GM19043 (cell line): ENCODE data around the gene PNPLA6.
"Not testable (repeated sequence)": the region's sequence is repeated elsewhere in the genome, so short reads cannot be mapped to it uniquely, and the experiment has no call there.

Experiments used
- ATAC-seq: cut with Tn5 transposase; IDR thresholded peaks from one replicate; pipeline ENCODE4 v1.9.1; 2021; ENCODE audit warnings: low read depth; ENCODE audit not compliant: unreplicated experiment

PNPLA6 gene

DNA sequence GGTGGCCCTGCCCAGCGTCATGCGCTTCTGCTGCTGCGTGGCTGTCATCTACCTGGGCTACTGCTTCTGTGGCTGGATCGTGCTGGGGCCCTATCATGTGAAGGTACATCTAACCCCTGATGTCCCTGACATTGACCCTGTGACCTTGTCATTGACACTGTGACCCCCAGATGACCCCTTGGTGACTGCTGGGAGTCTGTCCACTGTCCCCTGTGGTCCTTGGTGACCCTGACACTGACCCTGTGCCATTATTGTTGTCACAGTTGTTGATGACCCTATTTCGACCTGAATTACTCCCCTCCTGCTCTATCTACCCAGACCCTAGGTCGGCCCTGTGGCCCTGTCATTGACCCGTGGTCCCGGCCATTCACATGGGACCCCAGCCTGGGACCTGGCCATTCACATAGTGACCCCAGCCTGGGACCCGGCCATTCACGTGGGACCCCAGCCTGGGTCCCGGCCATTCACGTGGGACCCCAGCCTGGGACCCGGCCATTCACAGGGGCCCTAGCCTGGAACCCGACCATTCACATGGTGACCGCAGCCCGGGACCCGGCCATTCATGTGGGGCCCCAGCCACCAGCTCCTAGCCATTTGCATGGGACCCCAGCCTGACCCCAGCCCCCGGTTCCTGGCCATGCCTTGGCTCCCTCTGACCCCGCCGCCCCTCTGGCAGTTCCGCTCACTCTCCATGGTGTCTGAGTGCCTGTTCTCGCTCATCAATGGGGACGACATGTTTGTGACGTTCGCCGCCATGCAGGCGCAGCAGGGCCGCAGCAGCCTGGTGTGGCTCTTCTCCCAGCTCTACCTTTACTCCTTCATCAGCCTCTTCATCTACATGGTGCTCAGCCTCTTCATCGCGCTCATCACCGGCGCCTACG lies 5.7 kb upstream of the PNPLA6 start:
- ATAC-seq = no peak

DNA sequence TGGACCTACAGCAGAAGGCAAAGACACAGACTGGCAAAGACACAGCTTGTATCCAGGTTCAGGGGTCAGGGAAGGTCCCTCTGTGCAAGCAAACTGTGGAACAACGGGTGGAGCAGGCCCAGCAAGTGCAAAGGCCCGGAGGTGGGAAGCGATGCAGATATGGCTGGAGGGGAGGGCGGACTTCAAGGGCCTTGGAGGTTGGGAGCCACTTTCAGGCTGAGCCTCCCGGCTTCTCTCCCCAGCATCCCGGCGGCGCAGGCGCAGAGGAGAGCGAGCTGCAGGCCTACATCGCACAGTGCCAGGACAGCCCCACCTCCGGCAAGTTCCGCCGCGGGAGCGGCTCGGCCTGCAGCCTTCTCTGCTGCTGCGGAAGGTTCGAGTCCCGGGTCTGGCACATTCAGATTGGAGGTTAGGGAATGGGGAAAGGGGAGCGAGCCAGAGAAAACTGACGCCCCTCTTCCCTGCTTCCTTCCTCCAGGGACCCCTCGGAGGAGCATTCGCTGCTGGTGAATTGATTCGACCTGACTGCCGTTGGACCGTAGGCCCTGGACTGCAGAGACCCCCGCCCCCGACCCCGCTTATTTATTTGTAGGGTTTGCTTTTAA lies 2.1 kb upstream of the PNPLA6 start:
- ATAC-seq = no peak

DNA sequence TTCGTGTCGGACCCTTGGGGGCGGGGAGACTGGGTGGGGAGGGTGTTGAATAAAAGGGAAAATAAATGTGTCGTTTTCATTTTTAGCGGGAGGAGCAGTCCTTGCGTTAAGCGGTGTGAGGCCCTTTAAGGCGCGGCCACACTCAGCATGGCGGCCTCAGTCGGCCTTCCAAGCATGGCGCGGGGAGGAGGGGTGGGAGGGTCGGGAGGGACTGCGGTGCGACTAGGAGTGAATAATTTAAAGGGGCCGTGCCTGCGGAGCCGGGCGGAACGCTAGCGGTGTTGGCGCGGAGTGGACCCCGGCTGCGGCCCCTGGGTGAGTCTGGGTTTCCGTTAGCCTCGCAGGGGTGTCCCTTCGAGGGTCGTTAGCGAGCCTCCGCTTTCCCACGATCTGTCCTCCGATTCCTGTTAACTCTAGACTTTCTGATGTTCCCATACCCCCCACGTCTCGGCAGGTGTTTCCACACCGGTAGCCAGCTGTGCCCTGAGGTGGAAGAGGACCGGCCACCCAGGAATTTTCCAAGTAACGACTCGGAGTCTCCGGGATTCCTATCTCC lies 1.5 kb upstream of the PNPLA6 start:
- no peak for ATAC-seq

DNA sequence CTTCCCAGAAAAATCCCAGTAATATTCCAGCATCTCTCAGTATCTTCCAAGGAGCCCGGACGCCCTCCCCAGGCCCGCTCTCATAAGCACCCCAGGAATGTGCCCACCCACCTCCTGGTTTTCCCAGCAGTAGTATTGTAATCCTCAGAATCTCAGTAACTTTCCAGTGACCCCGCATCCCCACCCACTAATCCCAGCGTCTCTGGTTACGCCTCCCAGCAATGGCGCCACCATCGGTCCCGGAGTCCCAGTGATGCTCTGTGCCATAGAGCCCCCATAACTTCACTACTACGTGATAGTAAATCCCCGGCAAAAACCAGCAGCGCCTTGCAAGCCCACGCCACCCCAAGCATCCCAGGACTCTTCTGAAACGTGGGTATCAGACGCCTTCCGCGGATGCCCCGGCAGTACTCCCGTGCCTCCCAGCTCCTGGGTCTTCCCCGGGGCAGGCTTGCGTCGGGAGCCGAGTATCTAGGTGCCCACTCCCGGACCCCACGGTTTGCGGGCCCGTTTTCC lies 928 bp upstream of the PNPLA6 start:
- no peak for ATAC-seq

DNA sequence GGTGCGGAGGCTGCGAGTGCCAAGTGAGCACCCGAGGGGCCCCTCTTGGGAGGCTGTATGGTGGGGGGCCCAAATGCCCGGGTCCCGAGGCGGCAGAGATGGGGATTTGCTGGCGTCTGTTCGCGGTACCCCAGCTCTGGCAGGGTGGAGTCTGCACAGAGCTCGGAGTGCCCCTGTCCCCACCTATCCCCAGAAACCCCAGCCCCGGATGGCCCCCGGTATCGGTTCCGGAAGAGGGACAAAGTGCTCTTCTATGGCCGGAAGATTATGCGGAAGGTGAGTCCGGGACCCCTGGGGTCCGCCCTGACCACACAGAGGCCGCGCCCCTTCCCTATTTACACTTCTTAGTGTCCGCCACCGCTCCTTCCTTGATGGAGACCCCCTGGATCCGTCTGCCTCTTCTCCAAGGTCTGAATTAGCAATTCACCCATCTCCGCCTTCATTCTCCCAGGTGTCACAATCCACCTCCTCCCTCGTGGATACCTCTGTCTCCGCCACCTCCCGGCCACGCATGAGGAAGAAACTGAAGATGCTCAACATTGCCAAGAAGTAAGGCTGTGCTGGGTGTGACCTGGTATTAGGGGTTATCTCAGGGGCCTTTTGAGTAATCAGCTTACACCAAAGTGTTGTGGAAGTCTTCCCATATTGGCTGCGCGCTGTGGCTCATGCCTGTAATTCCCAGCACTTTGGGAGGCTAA lies 630 bp downstream of the PNPLA6 start:
- no peak for ATAC-seq

DNA sequence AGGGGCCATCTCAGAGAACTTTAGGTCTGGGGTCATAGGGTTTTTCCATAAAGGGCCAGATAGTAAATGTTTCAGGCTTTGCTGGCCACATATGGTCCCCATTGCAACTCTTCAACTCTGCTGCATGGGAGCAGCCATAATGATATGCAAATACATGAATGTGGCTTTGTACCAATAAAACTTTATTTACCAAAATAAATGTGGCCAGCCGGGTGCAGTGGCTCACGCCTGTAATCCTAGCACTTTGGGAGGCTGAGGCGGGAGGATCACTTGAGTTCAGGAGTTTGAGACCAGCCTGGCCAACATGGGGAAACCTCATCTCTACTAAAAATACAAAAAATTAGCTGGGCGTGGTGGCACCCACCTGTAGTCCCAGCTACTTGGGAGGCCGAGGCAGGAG lies 3.5 kb downstream of the PNPLA6 start:
- ATAC-seq = not testable (repeated sequence)

DNA sequence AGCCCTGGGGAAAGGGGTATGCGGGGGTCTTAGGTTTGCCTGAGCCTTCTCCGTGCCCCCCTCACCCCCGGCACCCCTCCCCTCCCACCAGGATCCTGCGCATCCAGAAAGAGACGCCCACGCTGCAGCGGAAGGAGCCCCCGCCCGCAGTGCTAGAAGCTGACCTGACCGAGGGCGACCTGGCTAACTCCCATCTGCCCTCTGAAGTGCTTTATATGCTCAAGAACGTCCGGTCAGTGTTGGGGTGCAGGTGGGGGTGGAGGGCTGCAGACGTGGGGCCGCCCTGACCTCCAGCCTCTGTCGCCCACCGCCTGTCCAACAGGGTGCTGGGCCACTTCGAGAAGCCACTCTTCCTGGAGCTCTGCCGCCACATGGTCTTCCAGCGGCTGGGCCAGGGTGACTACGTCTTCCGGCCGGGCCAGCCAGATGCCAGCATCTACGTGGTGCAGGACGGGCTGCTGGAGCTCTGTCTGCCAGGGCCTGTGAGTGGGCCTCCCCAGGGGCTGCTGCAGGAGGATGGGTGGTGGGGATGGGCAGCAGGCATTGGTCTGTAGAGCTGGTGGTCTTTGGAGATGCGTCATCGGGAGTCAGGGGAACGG lies 4.4 kb downstream of the PNPLA6 start:
- ATAC-seq = no peak

DNA sequence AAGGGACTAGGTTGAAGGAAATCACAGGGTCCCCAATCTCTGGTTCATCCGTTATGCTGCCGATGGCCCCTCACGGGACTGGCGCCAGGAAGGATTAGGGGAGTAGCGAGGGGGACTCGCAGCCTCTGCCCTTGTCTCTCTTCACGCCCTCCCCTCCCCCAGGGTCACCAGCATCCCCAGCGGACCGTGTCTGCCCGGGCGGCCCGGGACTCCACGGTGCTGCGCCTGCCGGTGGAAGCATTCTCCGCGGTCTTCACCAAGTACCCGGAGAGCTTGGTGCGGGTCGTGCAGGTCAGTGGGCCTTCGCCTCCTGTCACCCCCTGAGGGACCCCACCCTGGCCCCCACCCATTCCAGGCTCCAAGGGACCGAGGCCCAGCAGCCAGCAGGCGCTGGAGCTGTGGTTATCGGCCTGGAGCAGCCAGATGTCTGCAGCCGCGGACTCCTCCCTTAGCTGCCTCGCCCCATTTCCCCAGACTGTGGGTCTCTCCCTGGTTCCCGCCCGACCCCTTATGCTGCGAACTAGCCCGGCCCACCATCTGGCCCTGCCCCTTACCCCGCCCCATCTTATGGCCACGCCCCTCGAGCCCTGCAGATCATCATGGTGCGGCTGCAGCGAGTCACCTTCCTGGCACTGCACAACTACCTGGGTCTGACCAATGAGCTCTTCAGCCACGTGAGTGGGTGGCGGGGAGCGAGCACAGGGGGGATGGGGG lies 5.4 kb downstream of the PNPLA6 start:
- ATAC-seq = no peak

DNA sequence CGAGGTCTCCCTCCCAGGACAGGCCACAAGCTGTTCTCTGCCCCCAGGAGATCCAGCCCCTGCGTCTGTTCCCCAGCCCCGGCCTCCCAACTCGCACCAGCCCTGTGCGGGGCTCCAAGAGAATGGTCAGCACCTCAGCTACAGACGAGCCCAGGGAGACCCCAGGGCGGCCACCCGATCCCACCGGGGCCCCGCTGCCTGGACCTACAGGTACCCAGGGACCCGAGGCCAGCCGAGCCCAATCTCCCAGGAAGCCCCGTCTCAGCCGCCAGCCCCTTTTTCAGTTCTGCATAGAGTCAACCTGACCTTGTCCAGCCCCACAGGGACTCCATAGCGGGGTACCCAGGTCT lies 5.9 kb downstream of the PNPLA6 start:
- ATAC-seq = no peak

DNA sequence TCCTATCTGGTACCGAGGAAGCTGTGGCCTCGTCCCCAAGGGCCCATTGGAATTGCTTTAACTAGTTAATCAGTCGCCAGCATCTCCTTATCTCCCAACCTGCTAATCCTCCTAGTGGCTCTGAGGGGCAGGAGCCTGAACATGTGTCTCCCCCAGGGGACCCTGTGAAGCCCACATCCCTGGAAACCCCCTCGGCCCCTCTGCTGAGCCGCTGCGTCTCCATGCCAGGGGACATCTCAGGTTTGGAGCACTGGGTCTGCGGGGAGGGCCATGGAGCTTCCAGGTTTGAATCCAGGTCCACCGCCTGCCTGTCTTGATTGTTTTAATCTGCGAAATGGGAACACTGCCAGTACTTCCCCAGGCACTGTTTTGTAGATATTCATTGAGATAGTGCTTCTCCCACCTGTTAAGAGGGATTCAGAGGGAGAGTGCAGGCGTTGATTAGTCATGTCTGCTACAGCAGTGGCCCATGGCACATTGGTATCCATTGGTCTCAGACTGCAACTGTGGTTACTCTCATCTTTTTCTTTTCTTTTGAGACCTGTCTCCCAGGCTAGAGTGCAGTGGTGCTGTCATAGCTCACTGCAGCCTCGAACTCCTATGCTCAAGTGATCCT lies 6.4 kb downstream of the PNPLA6 start:
- no peak for ATAC-seq

DNA sequence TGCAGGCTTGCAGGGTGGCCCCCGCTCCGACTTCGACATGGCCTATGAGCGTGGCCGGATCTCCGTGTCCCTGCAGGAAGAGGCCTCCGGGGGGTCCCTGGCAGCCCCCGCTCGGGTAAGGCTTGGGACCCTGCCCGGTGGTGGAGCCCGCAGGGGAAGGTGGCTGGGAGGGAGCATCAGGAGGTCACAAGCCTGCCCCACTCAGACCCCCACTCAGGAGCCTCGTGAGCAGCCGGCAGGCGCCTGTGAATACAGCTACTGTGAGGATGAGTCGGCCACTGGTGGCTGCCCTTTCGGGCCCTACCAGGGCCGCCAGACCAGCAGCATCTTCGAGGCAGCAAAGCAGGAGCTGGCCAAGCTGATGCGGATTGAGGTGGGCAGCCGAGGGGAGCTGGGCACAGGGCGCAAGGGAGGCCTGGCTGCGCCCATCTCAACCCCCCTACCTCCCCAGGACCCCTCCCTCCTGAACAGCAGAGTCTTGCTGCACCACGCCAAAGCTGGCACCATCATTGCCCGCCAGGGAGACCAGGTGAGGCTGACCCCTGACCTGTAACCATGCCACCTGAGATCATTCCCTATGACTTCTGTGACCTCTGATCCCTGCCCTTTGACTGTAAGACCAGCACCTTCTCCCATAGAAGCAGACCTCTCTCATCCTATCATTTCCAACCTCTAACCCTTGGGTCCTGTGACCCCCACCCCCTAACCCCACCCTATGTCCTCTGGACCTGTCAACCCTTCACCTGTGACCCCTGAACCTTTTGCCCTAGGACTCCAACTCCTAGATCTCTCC lies 7.2 kb downstream of the PNPLA6 start:
- no peak for ATAC-seq

DNA sequence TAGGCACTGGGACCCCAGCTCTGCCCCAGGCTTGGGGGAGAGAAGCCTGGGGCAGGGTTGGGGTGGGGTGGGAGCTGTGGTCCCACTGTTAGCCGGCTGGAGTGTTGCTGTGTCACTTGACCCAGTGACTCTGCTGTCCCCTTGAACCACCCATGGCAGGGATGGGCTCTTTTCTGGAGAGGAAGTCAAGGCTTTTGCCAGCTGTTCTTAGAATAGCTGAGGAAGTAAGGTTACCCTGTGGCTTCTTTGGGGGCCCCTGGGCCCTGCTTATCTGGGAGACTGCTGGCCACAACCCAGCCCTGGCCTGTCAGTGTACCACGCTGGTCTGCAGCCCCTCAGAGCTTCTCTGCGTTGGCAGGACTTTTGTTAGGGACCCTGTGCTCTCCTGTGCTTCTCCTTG lies 9.1 kb downstream of the PNPLA6 start:
- no peak for ATAC-seq

DNA sequence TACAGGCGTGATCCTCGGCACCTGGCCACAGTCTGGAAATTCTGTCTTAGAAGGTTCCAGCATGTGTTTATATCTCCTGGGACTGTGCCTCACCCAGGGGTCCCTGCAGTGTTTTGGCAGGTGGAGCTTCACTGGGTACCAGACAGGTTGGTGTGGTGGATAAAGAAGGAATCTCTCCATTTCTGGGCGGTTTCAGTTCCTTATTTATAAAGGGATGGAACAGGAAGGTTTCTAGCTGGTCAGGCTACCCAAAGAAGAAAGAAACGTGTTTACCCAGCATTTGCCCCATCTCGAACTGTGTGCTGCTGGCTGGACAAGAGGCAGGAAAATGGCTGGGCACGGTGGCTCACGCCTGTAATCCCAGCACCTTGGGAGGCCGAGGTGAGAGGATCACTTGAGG lies 9.8 kb downstream of the PNPLA6 start:
- no peak for ATAC-seq

DNA sequence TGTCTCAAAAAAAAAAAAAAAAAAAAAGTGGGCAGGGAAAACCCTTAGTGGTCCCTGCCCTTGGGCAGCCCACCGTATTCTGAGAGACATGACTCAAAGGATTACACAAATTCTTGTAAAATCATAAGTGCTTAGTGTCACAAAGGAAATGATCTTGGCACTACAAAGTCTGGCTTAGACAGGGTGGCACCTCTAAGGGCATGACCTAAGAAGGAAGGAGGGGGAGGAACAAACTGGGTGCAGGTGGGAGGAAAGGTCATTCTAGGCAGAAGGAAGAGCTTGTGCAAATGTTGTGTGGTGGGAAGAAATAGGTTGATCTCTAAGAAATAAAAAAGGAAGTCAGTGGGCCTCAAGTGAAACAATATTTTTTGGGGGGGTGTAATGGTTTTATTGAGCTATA lies 10.4 kb downstream of the PNPLA6 start:
- no peak for ATAC-seq

DNA sequence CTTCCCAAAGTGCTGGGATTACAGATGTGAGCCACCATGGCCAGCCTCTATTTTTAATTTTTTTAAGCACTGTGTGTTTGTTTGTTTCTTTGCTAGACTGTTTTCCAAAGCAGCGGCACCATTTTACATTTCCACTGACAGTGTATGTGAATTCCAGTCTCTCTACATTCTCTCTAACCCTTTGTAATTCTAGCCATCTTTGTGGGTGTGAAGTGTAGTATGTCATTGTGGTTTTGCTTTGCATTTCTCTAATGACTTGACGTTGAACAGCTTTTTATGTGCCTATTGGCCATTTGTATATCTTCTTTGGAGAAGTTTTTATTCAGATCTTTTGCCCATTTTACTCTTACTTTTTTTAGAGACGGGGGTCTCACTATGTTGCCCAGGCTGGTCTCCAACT lies 11.6 kb downstream of the PNPLA6 start:
- no peak for ATAC-seq

DNA sequence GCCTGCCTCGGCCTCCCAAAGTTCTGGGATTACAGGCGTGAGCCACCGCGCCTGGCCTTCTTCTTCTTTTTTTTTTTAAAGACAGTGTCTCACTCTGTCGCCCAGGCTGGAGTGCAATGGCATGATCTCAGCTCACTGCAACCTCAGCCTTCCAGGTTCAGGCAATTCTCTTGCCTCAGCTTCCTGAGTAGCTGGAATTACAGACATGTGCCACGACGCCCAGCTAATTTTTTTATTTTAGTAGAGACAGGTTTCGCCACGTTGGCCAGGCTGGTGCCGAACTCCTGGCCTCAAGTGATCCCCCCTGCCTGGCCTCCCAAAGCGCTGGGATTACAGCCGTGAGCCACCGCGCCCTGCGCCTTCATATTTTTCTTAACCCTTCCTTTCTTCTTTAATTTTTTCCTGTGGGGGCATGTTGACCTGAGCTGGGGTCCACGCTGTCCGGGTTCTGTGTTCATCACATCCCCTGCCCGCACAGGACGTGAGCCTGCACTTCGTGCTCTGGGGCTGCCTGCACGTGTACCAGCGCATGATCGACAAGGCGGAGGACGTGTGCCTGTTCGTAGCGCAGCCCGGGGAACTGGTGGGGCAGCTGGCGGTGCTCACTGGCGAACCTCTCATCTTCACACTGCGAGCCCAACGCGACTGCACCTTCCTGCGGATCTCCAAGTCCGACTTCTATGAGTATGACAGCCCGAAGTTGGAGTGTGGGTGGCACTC lies 14.1 kb downstream of the PNPLA6 start:
- no peak for ATAC-seq

DNA sequence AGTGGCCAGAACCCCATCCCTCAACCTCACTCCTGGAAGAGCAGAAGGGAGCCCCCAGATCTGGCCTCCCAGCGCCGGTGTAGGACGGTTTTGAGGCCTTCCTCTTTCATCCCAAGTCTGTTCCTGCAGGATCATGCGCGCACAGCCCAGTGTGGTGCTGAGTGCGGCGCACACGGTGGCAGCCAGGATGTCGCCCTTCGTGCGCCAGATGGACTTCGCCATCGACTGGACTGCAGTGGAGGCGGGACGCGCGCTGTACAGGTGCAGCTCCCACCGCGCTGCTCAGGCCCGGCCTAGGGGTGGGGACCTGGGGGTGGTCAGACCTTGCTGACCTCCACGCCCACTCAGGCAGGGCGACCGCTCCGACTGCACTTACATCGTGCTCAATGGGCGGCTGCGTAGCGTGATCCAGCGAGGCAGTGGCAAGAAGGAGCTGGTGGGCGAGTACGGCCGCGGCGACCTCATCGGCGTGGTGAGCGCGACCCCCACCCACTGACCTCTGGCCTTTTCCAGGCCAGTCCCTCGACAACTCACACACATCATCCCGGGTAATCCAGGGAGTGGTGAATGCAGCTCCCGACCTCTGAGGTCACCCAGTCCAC lies 14.8 kb downstream of the PNPLA6 start:
- no peak for ATAC-seq
